SK-N-SH (cell line): Measurements from ENCODE around the gene TRPM2. TPM values are rescaled to one million over a fixed set of nuclear protein-coding genes. Genes with fewer than 3 reads are reported as not detected.

Source experiments
- CTCF ChIA-PET: fragments of 300-600, 350-600 bp; formaldehyde crosslinking; extraction: SDS; loops from one replicate; lab custom pipeline; 2021; lab: Yijun Ruan, JAX
- POLR2A ChIA-PET: fragments of 350-600 bp; sonication (Branson Sonifier 250); formaldehyde crosslinking; extraction: SDS; loops from one replicate; lab custom pipeline; 2020; ENCODE audit warnings: antibody characterized with exemption, inconsistent platforms; lab: Yijun Ruan, JAX
- DNase-seq: peaks from one replicate; pipeline ENCODE4 v3.0.0; 2012
- H2AFZ ChIP-seq: fragments of 200-600 bp; sonication (generic); 2 replicates; pipeline ENCODE4 v1.8.1; 2016; ENCODE audit warnings: antibody characterized with exemption, mild to moderate bottlenecking, low read depth
- H3F3A ChIP-seq: fragments of 200-600 bp; sonication (generic); replicated peaks from 2 replicates; pipeline ENCODE3; 2016; ENCODE audit warnings: antibody characterized with exemption, mild to moderate bottlenecking; ENCODE audit not compliant: insufficient read depth
- H3K27ac ChIP-seq, 2 experiments: fragments of 200-500 bp in 1 of 2; fragments of 200-600 bp in 1 of 2; sonication (Bioruptor generic) in 1 of 2; sonication (generic), shearing (Covaris generic) in 1 of 2; 2 replicates each; pipeline versions ENCODE4 v1.5.1 to v1.6.1; 2014 to 2016; ENCODE audit warnings: low read depth in 2 of 2, inconsistent platforms in 1 of 2, low read length in 1 of 2, mild to moderate bottlenecking in 1 of 2, mixed read lengths in 1 of 2
- H3K27me3 ChIP-seq: fragments of 200-600 bp; sonication (generic), shearing (Covaris generic); 2 replicates; pipeline ENCODE4 v1.6.1; 2016; ENCODE audit warnings: mixed run types; ENCODE audit not compliant: insufficient read depth
- H3K36me3 ChIP-seq, 2 experiments: fragments of 200-500 bp in 1 of 2; fragments of 200-600 bp in 1 of 2; sonication (Bioruptor generic) in 1 of 2; sonication (generic) in 1 of 2; replicated peaks in 1 of 2; 2 replicates each; pipeline versions ENCODE3 to v1.5.1; 2014 to 2016; ENCODE audit warnings: low read length in 1 of 2, mild to moderate bottlenecking in 1 of 2; ENCODE audit not compliant: insufficient read depth in 2 of 2, control insufficient read depth in 1 of 2
- H3K4me1 ChIP-seq, 2 experiments: fragments of 200-500 bp in 1 of 2; fragments of 200-600 bp in 1 of 2; sonication (Bioruptor generic) in 1 of 2; sonication (generic), shearing (Covaris generic) in 1 of 2; 2 replicates each; pipeline versions ENCODE4 v1.5.1 to v1.6.1; 2014 to 2016; ENCODE audit warnings: low read depth in 1 of 2, low read length in 1 of 2, mixed run types in 1 of 2; ENCODE audit not compliant: insufficient read depth in 2 of 2, control insufficient read depth in 1 of 2
- H3K4me2 ChIP-seq: fragments of 200-600 bp; sonication (generic), shearing (Covaris generic); 2 replicates; pipeline ENCODE4 v1.6.1; 2017; ENCODE audit warnings: mixed run types
- H3K4me3 ChIP-seq, 2 experiments: fragments of 200-500 bp in 1 of 2; fragments of 200-600 bp in 1 of 2; sonication (Bioruptor generic) in 1 of 2; sonication (generic), shearing (Covaris generic) in 1 of 2; 2 replicates each; pipeline versions ENCODE4 v1.5.1 to v1.8.1; 2014 to 2016; ENCODE audit warnings: low read depth in 2 of 2, inconsistent platforms in 1 of 2, low read length in 1 of 2, mild to moderate bottlenecking in 1 of 2, mixed read lengths in 1 of 2, moderate library complexity in 1 of 2
- H3K79me2 ChIP-seq: fragments of 200-600 bp; sonication (generic); 2 replicates; pipeline ENCODE4 v1.8.1; 2017; ENCODE audit warnings: mild to moderate bottlenecking; ENCODE audit not compliant: insufficient read depth
- H3K9ac ChIP-seq: fragments of 200-600 bp; sonication (generic); 2 replicates; pipeline ENCODE4 v1.6.1; 2017; ENCODE audit warnings: mixed run types
- H3K9me2 ChIP-seq: fragments of 200-600 bp; sonication (generic); 2 replicates; pipeline ENCODE4 v1.6.1; 2017; ENCODE audit warnings: mixed run types
- H3K9me3 ChIP-seq: fragments of 200-600 bp; sonication (generic); 2 replicates; pipeline ENCODE4 v1.6.1; 2017; ENCODE audit warnings: mixed run types, mild to moderate bottlenecking, moderate library complexity
- H4K20me1 ChIP-seq: fragments of 200-600 bp; sonication (generic); 2 replicates; pipeline ENCODE4 v1.6.1; 2017; ENCODE audit warnings: mild to moderate bottlenecking, mixed run types; ENCODE audit not compliant: insufficient read depth
- CTCF ChIP-seq: fragments of 200-600 bp; sonication (generic); IDR thresholded peaks from 2 replicates; pipeline ENCODE4 v1.6.1; 2017; ENCODE audit warnings: antibody characterized with exemption, mild to moderate bottlenecking, moderate library complexity
- ELF1 ChIP-seq: IDR thresholded peaks from 2 replicates; pipeline ENCODE4 v1.4.0; 2012
- FOXM1 ChIP-seq: IDR thresholded peaks from 2 replicates; pipeline ENCODE4 v1.4.0; 2012; ENCODE audit warnings: low read depth, mild to moderate bottlenecking
- GABPA ChIP-seq: IDR thresholded peaks from 2 replicates; pipeline ENCODE4 v1.4.0; 2012; ENCODE audit warnings: low read depth, mild to moderate bottlenecking
- GATA2 ChIP-seq: sonication (generic); formaldehyde crosslinking; IDR thresholded peaks from 2 replicates; pipeline ENCODE4 v1.5.0; 2020; ENCODE audit warnings: mild to moderate bottlenecking, missing genetic modification reagents
- JUND ChIP-seq: IDR thresholded peaks from 2 replicates; pipeline ENCODE4 v1.4.0; 2012
- MEF2A ChIP-seq: IDR thresholded peaks from 2 replicates; pipeline ENCODE4 v1.4.0; 2012; ENCODE audit warnings: low read depth, borderline replicate concordance
- NRF1 ChIP-seq: IDR thresholded peaks from 2 replicates; pipeline ENCODE4 v1.6.1; 2012; ENCODE audit warnings: low read depth, mild to moderate bottlenecking, low read length
- POLR2AphosphoS5 ChIP-seq: IDR thresholded peaks from 2 replicates; pipeline ENCODE4 v1.6.1; 2012; ENCODE audit warnings: low read depth, low read length
- RAD21 ChIP-seq: IDR thresholded peaks from 2 replicates; pipeline ENCODE4 v1.6.1; 2012; ENCODE audit warnings: mild to moderate bottlenecking, low read length
- RCOR1 ChIP-seq: fragments of 150-350 bp; IDR thresholded peaks from 2 replicates; pipeline ENCODE4 v1.6.1; 2017; ENCODE audit warnings: antibody characterized with exemption, low read length
- REST ChIP-seq: IDR thresholded peaks from 2 replicates; pipeline ENCODE4 v1.6.1; 2012; ENCODE audit warnings: mild to moderate bottlenecking, low read depth, low read length, moderate library complexity
- RXRA ChIP-seq: IDR thresholded peaks from 2 replicates; pipeline ENCODE4 v1.4.0; 2012; ENCODE audit warnings: low read depth, mild to moderate bottlenecking, borderline replicate concordance
- SIN3A ChIP-seq: IDR thresholded peaks from 2 replicates; pipeline ENCODE4 v1.6.1; 2012; ENCODE audit warnings: low read depth, mild to moderate bottlenecking, low read length, moderate library complexity, borderline replicate concordance
- SMC3 ChIP-seq: IDR thresholded peaks from 2 replicates; pipeline ENCODE4 v1.6.1; 2012; ENCODE audit warnings: low read depth, low read length, improper control_type of control experiment
- TAF1 ChIP-seq: IDR thresholded peaks from 2 replicates; pipeline ENCODE4 v1.6.1; 2012; ENCODE audit warnings: low read depth, mild to moderate bottlenecking, low read length, moderate library complexity, borderline replicate concordance
- TCF12 ChIP-seq: IDR thresholded peaks from 2 replicates; pipeline ENCODE4 v1.4.0; 2012
- TEAD4 ChIP-seq: IDR thresholded peaks from 2 replicates; pipeline ENCODE4 v1.4.0; 2012; ENCODE audit warnings: mild to moderate bottlenecking, borderline replicate concordance; ENCODE audit not compliant: insufficient read depth
- USF2 ChIP-seq: fragments of 150-350 bp; IDR thresholded peaks from 2 replicates; pipeline ENCODE4 v1.6.1; 2017; ENCODE audit warnings: antibody characterized with exemption, low read length, low read depth, borderline replicate concordance
- WGBS: methylation state at CpG from one replicate; pipeline ENCODE4 v1.1.6; 2017; ENCODE audit warnings: low lambda C conversion rate; 5-methylcytosine and 5-hydroxymethylcytosine counted together
- polyA plus RNA-seq, 3 experiments: library from polyadenylated mRNA; depleted of rRNA; stranded (reverse); fragments of >200 nt; gene quantifications; 2 replicates each; pipeline ENCODE4 v1.2.3, GENCODE V29; 2012

TRPM2 gene
- polyA plus RNA-seq, 1 of the 3 experiments (the other 2 are of a cell fraction), result not detected

- no peaks in the 10 kb centered on the region for H3K9me3 ChIP-seq
- peaks cover 23% of the 10 kb centered on the region for H3F3A ChIP-seq
- H3K9me2 ChIP-seq, result no peaks in the 10 kb centered on the region
- peak overlapping the region; percentile 36; the same call in 1 of the 2 replicates for H3K9ac ChIP-seq
- peak overlapping the region; percentile 93 for H3K4me2 ChIP-seq
- ChIA-PET POLR2A (interaction anchor here (0.7 to 1.3 kb wide), 8 partner anchors 8 to 118 kb away, joined by 3 to 5 read pairs (median 4); partner anchors contain the start of gene LRRC3), CTCF (interaction anchor here (0.7 to 2.5 kb wide), 12 partner anchors 9 to 455 kb away, joined by 3 to 12 read pairs (median 5); no protein-coding TSS in a partner anchor)
- H3K79me2 ChIP-seq, result no peaks in the 10 kb centered on the region
- WGBS, result 46% methylated on average over 5 of the region's 47 CpGs
- H3K27ac ChIP-seq, result peak overlapping the region; percentile 47 to 75; a peak in 3 of 4 replicates
- peak overlapping the region; percentile 53 to 61 for H3K4me3 ChIP-seq
- DNase-seq, result peak; percentile 90
- H3K36me3 ChIP-seq, result peaks cover 0 to 12% of the 10 kb centered on the region in 2 experiments
- no peaks in the 10 kb centered on the region for H4K20me1 ChIP-seq
- TF ChIP-seq GATA2, result no peak
- no peak for TF ChIP-seq RXRA
- TF ChIP-seq JUND, result no peak
- peak; percentile 43 for TF ChIP-seq RAD21
- no peak for TF ChIP-seq USF2
- TF ChIP-seq RCOR1, result no peak
- TF ChIP-seq SMC3, result peak; percentile 39; the same call in 1 of the 2 replicates
- TF ChIP-seq FOXM1, result no peak
- TF ChIP-seq NRF1, result no peak
- TF ChIP-seq ELF1, result no peak
- no peak for TF ChIP-seq SIN3A
- TF ChIP-seq GABPA, result no peak
- no peak for TF ChIP-seq MEF2A
- peak; percentile 41 for TF ChIP-seq CTCF
- no peak for TF ChIP-seq TCF12
- no peak for TF ChIP-seq POLR2AphosphoS5
- no peak for TF ChIP-seq REST
- no peak for TF ChIP-seq TAF1
- no peak for TF ChIP-seq TEAD4
- H3K27me3 ChIP-seq, result no peaks in the 10 kb centered on the region
- peaks cover 6 to 10% of the 10 kb centered on the region in 2 experiments; a peak in 2 of 4 replicates for H3K4me1 ChIP-seq
- no peak overlapping the region for H2AFZ ChIP-seq
Measured at GRCh38 chr21:44337941-44338895, 15.2 kb upstream of the TRPM2 start.
